Cardiac fibroblast (primary cell): ENCODE data around the gene LDLRAD3.

ENCODE experiments used
- DNase-seq, 2 donors: peaks; one replicate each; pipeline versions ENCODE4 v3.0.0 to v3.0.0-alpha.2; 2010; ENCODE audit warnings: low read depth in 2 of 2
- H3K4me3 ChIP-seq, 2 donors: replicated peaks in 1 of 2; 1 replicate in 1 of 2; 2 replicates in 1 of 2; pipeline ENCODE4 v1.5.1; 2011; ENCODE audit warnings: low read depth in 2 of 2, low read length in 2 of 2, mild to moderate bottlenecking in 2 of 2, moderate library complexity in 1 of 2
- TF ChIP-seq, protein P1 (sequence below): IDR thresholded peaks from one replicate; pipeline ENCODE4 v1.5.1; 2011; ENCODE audit warnings: low read depth, mild to moderate bottlenecking, low read length, inconsistent platforms

Gene LDLRAD3

DNA sequence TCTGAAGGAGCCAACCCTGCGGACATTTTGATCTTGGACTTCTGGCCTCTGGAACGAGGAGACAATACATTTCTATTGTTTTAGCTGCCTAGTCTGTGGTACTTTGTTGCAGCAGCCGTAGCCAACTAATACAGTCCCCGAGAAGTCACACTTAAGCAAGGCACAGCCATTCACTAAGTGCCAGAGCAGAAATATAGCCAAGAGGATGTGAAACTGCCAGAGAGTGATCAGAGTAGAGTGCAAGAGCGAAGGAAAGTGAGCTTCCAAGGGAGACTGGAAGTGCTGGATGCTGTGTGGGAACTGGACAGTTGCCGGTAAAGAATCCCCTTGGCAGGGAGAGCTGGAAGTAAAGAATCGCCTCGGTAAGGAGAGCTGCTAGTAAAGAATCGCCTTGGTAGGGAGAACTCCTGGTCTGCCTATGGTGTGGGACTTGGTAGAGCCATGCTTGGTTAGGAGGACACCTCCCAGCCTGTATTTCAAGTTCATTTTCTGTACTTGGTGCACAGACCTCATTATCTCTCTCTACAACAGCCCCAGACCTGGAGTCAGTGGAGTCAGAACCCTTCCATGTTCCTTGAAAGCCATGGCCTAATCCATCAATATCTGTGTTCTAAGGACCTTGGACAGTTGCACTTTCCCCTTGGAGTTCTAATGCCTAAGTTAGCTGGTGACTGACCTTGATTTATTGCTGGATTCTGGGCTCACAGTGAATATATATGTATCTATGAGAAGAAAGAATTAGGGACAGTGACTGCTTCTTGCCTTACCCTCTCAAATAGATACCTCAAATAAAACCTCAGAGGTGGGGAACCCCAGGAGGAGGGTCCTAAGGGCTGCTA is 162.1 kb downstream of the LDLRAD3 start:
- TF ChIP-seq, protein P1, sequence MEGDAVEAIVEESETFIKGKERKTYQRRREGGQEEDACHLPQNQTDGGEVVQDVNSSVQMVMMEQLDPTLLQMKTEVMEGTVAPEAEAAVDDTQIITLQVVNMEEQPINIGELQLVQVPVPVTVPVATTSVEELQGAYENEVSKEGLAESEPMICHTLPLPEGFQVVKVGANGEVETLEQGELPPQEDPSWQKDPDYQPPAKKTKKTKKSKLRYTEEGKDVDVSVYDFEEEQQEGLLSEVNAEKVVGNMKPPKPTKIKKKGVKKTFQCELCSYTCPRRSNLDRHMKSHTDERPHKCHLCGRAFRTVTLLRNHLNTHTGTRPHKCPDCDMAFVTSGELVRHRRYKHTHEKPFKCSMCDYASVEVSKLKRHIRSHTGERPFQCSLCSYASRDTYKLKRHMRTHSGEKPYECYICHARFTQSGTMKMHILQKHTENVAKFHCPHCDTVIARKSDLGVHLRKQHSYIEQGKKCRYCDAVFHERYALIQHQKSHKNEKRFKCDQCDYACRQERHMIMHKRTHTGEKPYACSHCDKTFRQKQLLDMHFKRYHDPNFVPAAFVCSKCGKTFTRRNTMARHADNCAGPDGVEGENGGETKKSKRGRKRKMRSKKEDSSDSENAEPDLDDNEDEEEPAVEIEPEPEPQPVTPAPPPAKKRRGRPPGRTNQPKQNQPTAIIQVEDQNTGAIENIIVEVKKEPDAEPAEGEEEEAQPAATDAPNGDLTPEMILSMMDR: no peak
- no peak for DNase-seq

DNA sequence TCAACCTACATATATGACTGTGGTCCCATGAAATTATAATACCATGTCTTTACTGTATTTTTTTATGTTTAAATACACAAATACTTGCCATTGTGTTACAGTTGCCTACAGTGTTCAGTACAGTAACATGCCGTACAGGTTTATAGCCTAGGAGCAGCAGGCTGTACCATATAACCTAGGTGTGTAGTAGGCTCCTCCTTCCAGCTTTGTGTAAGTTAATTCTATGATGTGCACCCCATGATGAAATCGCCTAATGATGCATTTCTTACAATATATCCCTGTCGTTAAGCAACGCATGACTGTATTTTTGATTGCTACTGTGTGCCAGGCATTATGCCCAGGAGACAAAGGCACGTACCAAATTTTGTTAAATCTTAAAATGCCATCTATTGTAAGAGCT is 163.7 kb downstream of the LDLRAD3 start:
- TF ChIP-seq, protein P1: no peak
- no peak overlapping the region for H3K4me3 ChIP-seq
- DNase-seq: no peak

More for the DNA sequence above, 162.1 kb downstream of the LDLRAD3 start:
- no peak overlapping the region for H3K4me3 ChIP-seq

DNA sequence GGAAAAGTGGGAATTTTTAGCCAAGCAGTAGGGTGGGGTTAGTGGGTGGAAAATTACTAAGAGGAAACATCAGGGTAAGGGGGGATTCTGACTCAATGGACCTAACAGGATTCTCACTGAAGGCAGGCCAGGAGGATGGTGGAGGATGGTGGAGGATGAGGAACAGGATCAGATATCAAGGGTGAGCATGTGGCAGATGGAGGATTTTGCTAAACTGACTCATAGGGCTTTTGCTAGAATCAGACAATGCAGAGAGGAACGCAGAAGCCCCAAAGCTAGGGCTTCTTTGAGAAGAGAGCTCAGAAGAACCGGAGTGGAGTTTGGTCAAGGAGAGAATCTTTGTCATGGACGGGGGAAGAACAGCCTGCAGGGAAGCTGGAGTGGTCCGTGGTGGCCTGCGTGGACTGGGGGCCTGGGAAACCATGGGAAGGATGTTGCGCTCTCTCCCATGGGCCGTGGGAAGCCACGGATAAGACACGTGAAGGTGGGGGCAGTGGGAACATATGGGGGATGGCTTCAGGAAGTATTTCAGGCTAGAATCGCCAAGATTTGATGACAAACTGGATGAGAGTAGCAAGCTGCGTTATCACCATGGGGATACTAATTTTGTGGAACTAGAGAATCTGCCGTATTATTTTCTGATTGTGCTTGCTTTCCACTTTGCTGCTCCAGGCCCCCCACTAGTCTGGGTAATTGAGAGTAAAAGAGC is 165.2 kb downstream of the LDLRAD3 start:
- TF ChIP-seq, protein P1: no peak
- DNase-seq: peak in 1 of 2 donors; percentile 23
- H3K4me3 ChIP-seq: no peak overlapping the region

DNA sequence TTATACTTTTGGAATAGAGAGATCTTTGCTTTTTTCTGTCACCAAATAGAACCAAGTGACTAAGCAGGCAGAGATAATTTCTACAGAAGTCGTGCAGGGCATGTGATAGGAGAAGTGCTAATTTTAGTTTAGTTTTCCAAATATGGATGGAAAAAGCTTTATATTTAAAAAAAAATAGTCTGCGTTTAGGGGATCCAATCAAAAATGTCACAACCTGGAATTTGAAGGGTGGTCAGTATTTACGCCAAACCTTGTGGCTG is 165.7 kb downstream of the LDLRAD3 start:
- H3K4me3 ChIP-seq: no peak overlapping the region
- TF ChIP-seq, protein P1: no peak

DNA sequence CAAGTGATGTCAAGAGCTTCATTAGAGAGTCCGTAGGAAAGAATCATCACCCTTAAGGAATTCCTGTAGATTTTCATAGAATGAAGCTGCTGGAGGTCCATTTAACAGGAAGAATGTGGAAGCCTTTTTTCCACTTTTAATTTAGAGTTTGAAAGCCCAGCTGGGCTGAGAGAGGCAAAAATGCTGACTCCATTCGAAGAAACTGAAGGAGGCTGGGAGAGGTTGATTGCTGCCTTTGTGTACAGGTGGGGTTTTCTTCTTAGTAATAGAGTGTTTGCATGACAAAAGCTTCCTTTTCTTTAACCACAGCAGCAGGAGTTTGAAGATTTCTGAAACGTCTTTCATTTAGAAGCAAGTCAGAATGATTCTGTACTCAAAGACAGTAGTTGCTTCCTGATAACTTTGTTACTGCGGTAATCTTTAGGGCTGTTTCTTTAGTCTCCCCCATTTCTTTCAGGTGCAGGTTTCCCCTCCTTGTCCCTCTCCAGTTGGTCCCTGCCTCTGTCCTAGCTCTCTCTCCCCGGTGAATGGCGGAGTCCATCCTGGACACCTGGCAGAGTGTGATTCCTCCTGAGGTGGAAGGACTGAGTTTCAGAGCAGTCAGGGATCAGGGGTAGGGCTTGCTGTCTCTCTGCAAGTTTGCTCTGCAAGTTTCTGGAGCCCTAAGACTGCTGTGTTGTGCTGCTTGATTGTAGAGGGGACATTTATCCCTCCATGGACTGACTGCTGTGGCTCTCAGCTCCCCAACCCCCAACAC is 166.2 kb downstream of the LDLRAD3 start:
- DNase-seq: peak in 1 of 2 donors; percentile 74
- TF ChIP-seq, protein P1: no peak

More for the DNA sequence above, 165.7 kb downstream of the LDLRAD3 start:
- no peak for DNase-seq

DNA sequence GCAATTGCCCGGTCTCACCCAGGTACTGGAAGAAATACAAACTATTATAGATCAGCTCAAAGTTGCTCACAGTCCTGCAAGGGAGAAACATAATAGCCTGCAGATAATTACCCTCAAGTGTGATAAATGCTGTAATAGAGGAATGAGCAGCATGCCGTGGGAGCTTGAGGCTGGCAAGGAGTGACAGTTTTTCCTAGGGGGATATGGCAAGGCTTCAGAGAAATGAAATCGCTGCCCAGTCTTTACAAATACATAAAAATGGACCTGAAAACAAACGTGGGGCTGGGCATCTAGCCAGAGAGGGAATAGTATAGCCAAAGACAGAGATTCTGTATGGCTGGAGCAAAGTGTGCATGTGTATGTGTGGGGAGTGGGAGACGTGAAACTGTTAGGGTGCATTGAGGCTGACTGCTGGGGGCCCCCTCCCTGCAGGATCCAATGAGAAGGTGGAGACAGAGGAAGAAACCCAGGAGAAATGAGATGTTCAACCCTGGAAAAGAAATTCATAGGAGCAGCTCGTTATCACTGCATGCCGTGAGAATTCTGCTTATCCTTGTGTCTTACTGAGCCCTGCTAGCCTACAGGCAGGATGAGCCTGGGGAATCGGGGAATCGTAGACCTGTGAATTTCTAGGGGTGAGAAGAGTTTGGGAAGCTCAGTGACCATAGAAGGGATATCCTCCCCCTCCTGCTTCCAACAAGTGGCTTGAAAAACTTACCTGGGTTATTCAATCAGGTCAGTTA is 167.0 kb downstream of the LDLRAD3 start:
- no peak for DNase-seq
- H3K4me3 ChIP-seq: no peak overlapping the region
- TF ChIP-seq, protein P1: no peak

More for the DNA sequence above, 166.2 kb downstream of the LDLRAD3 start:
- H3K4me3 ChIP-seq: no peak overlapping the region
